A673 (cell line): ENCODE measurements around the gene DMXL2. TPM values are rescaled to one million over a fixed set of nuclear protein-coding genes. Genes with fewer than 3 reads are reported as not detected.

Experiments
- BruUV-seq: library from RNA; stranded (reverse); fragments of 400-500 nt; replicated peaks from 2 replicates; lab custom pipeline; 2021; lab: Mats Ljungman, UMichigan
- CTCF ChIA-PET: fragments of 300-600 bp; sonication (Branson Sonifier 250); formaldehyde crosslinking; loops from one replicate; lab custom pipeline; 2022; ENCODE audit warnings: antibody characterized with exemption; lab: Charles Lee
- POLR2A ChIA-PET: fragments of 300-600 bp; sonication (Branson Sonifier 250); formaldehyde crosslinking; loops from one replicate; lab custom pipeline; 2022; ENCODE audit warnings: antibody characterized with exemption; ENCODE audit not compliant: low non-redundant PET; lab: Charles Lee
- DNase-seq: peaks from one replicate; pipeline ENCODE4 v3.0.0-alpha.2; 2015; ENCODE audit warnings: low spot score
- H3K27ac ChIP-seq: fragments of 200-600 bp; sonication (generic); 2 replicates; pipeline ENCODE4 v1.5.1; 2016; ENCODE audit warnings: mixed run types, low read depth, mild to moderate bottlenecking, mixed read lengths, antibody characterized with exemption, low read length; ENCODE audit not compliant: poor library complexity, severe bottlenecking
- H3K27me3 ChIP-seq: fragments of 200-600 bp; sonication (generic); replicated peaks from 2 replicates; pipeline ENCODE4 v1.6.1; 2017; ENCODE audit warnings: mixed run types, low read depth, mild to moderate bottlenecking, mixed read lengths, antibody characterized with exemption, low read length; ENCODE audit not compliant: insufficient read depth, poor library complexity
- H3K36me3 ChIP-seq: fragments of 200-600 bp; sonication (generic); 2 replicates; pipeline ENCODE4 v1.6.1; 2016; ENCODE audit warnings: mixed run types, mild to moderate bottlenecking, mixed read lengths, antibody characterized with exemption, low read length; ENCODE audit not compliant: insufficient read depth, poor library complexity, severe bottlenecking
- H3K4me1 ChIP-seq: fragments of 200-600 bp; sonication (generic); 2 replicates; pipeline ENCODE4 v1.6.1; 2017; ENCODE audit warnings: mixed run types, mild to moderate bottlenecking, mixed read lengths, antibody characterized with exemption, low read length; ENCODE audit not compliant: insufficient read depth, poor library complexity, severe bottlenecking
- H3K4me3 ChIP-seq: fragments of 200-600 bp; sonication (generic); 2 replicates; pipeline ENCODE4 v1.5.1; 2016; ENCODE audit warnings: low read depth, mixed run types, mild to moderate bottlenecking, mixed read lengths, low read length; ENCODE audit not compliant: poor library complexity, severe bottlenecking
- H3K9me3 ChIP-seq: fragments of 200-600 bp; sonication (generic); 2 replicates; pipeline ENCODE4 v1.6.1; 2016; ENCODE audit warnings: mixed run types, low read depth, mild to moderate bottlenecking, mixed read lengths, antibody characterized with exemption, low read length; ENCODE audit not compliant: poor library complexity, severe bottlenecking
- EZH2 ChIP-seq: fragments of 200-600 bp; sonication (generic); IDR thresholded peaks from 2 replicates; pipeline ENCODE4 v1.6.1; 2017; ENCODE audit warnings: borderline replicate concordance, low read depth, mild to moderate bottlenecking, mixed read lengths, antibody characterized with exemption, low read length; ENCODE audit not compliant: poor library complexity, severe bottlenecking
- intact Hi-C: fragments of 100-400 bp; cut with micrococcal nuclease; formaldehyde crosslinking; loops from one replicate; pipeline ENCODE4 v1.10.0; 2022; ENCODE audit not compliant: unreplicated experiment
- total RNA-seq: library from RNA; stranded (reverse); gene quantifications from 2 replicates; pipeline ENCODE4 v1.2.3, GENCODE V29; 2021
- TF ChIP-seq, protein P1 (sequence below): fragments of 300-800, 200-600 bp; sonication (generic); conservative IDR thresholded peaks from 2 replicates; pipeline ENCODE4 v1.5.1; 2017; ENCODE audit warnings: low read depth, mild to moderate bottlenecking, antibody characterized with exemption, low read length, moderate library complexity, mixed read lengths

The DMXL2 gene
- total RNA-seq, 1 experiment from 2014 or later: 23.2 TPM

DNA sequence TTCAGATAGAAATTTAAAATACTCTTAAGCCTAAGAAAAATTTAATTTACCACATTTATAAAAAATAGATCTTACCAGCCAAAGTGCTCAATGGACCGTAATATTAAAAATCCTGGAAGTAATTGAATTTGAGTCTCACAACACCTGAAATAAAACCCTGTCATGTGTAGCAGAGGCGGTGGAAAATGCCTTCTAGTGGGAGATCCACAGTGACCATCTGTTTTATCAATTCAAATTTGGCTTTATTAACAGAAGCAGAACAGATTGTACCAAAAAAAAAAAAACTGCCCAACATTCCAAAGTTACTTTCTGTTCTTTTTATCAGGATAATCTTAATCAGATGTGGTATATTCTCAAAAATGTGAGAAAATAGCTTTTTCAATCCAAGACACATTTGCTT lies 71.7 kb downstream of the DMXL2 start:
- no peak for DNase-seq
- no peak overlapping the region for H3K27ac ChIP-seq
- H3K9me3 ChIP-seq: no peaks in the 10 kb centered on the region
- no peaks in the 10 kb centered on the region for H3K36me3 ChIP-seq
- POLR2A ChIA-PET: no interaction called here
- H3K4me3 ChIP-seq: no peak overlapping the region
- TF ChIP-seq EZH2: no peak
- TF ChIP-seq, protein P1, sequence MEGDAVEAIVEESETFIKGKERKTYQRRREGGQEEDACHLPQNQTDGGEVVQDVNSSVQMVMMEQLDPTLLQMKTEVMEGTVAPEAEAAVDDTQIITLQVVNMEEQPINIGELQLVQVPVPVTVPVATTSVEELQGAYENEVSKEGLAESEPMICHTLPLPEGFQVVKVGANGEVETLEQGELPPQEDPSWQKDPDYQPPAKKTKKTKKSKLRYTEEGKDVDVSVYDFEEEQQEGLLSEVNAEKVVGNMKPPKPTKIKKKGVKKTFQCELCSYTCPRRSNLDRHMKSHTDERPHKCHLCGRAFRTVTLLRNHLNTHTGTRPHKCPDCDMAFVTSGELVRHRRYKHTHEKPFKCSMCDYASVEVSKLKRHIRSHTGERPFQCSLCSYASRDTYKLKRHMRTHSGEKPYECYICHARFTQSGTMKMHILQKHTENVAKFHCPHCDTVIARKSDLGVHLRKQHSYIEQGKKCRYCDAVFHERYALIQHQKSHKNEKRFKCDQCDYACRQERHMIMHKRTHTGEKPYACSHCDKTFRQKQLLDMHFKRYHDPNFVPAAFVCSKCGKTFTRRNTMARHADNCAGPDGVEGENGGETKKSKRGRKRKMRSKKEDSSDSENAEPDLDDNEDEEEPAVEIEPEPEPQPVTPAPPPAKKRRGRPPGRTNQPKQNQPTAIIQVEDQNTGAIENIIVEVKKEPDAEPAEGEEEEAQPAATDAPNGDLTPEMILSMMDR: no peak
- no TSS peak for BruUV-seq
- no peaks in the 10 kb centered on the region for H3K27me3 ChIP-seq
- CTCF ChIA-PET: no interaction called here
- intact Hi-C loops: no loop called here
- H3K4me1 ChIP-seq: no peaks in the 10 kb centered on the region

DNA sequence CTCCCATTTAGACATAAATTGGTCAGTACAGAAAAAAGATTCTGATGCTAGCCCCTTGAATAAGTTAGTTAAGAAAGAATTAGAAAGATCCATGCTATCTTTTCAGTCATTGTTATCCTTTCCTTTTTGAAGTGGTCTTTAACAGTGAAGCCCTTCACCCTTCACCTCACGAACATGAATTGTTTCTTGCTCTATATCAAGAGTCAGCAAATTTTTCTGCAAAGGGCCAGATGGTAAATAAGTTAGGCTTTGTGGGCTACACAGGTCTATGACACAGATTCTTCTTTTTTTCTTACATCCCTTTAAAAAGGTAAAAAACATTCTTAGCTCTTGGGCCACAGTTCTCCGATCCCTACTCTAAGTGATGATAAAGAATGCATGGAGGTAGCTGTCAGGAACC lies 74.9 kb downstream of the DMXL2 start:
- TF ChIP-seq, protein P1: no peak
- no peak for TF ChIP-seq EZH2
- CTCF ChIA-PET: no interaction called here

DNA sequence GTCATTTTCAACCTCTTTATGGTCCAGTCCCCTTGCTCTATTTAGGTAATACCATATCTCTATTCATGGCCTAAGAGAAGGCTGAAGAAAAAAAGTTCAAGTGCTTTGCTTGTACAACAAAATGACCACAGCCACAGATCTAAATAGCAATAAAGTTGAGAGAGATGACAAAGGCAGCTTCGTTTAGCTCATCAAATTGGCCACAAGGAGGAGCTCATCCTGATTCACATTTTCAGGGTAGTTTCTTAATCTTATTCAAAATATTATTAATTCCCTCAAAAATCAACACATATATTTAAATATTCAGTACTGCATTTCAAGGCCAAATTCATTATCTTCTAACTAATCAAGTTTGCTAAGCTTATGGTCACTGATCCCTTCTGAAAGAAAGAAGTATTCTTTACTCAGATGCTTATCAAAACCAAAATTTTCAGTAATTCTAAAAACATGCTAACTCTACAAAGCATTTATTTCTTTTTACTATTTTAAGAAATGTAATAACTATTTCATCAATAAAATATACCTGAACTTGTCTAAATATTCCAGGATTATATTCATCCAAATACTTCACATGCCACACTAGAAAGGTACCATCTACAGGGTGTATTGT lies 85.5 kb downstream of the DMXL2 start:
- TF ChIP-seq, protein P1: peak; percentile 77
- TF ChIP-seq EZH2: no peak
- CTCF ChIA-PET: interaction anchor here (1.1 to 1.2 kb wide), 2 partner anchors 86 to 240 kb away, joined by 4 to 7 read pairs; partner anchors contain the start of gene DMXL2
- Histone ChIP-seq H3K36me3 (no peaks in the 10 kb centered on the region), H3K27me3 (no peaks in the 10 kb centered on the region), H3K27ac (no peak overlapping the region), H3K4me1 (no peaks in the 10 kb centered on the region), H3K4me3 (no peak overlapping the region), H3K9me3 (no peaks in the 10 kb centered on the region)
- BruUV-seq: no TSS peak
- peak; percentile 17 for DNase-seq
- intact Hi-C loops: loop anchor here (5.0 kb wide), 1 partner anchor 85 kb away; the partner anchor contains the start of gene DMXL2
- POLR2A ChIA-PET: no interaction called here

More for the DNA sequence above, 74.9 kb downstream of the DMXL2 start:
- intact Hi-C loops: no loop called here
- POLR2A ChIA-PET: no interaction called here
- no peaks in the 10 kb centered on the region for H3K27me3 ChIP-seq
- DNase-seq: no peak
- H3K36me3 ChIP-seq: no peaks in the 10 kb centered on the region
- H3K27ac ChIP-seq: no peak overlapping the region
- H3K4me1 ChIP-seq: no peaks in the 10 kb centered on the region
- no peaks in the 10 kb centered on the region for H3K9me3 ChIP-seq
- no TSS peak for BruUV-seq
- no peak overlapping the region for H3K4me3 ChIP-seq
